ENCODE data around the gene CSNK1D. TPM values are rescaled to one million over a fixed set of nuclear protein-coding genes. Genes with fewer than 3 reads are reported as not detected.

CSNK1D gene
- total and polyA plus RNA-seq, 7 experiments from 2014 or later = 46.1 to 249 (median 170) TPM

DNA sequence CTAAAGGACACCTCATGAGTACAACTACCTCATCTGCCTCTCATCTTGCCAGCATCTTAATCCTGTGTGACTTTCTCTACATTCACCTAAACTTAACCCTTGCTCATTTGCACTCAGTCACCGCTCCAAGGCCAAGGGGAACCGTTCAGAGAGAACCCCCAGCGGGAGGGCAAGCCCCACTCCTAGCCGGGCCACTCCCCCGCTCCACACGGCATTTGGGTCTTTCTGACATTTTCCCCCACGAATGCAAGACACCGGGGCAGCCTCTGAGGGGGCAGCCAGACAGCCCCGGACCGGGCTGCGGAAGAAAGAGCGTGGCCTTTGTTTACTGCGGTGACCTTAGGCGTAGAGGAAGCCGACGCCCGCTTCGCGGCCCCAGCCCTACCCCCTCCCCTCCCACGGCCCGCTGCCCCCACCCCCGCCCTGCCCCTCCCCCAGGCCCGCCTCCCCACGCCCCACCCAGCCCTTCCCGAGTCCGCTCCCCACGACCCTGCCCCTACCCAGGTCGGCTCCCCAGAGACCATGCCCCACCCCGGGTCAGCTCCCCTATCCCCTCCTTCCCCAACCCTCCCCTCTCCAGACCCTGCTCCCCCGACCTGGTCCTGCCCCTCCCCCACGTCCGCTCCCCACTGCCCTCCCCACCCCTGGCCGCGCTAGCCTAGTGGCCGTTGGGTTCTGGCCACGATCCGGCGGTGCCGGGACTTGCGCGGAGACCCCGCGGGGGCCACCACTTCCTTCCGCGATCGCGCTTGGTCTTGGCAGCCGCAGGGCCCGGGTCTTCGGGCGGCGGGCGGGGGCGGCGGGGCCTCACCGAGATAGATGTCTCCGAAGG, 789 bp downstream of the CSNK1D start:
- Histone ChIP-seq H3K4me3 (ENCODE audit: low read length) (peak overlapping the region; percentile 60), H3K9me3 (ENCODE audit: control insufficient read depth in 2 of 3, low read length in 3 of 3) (no peaks in the 10 kb centered on the region), H3K27me3 (ENCODE audit: control insufficient read depth in 2 of 2, insufficient read depth in 2 of 2, low read length in 2 of 2) (no peaks in the 10 kb centered on the region), H3K36me3 (ENCODE audit: control insufficient read depth in 2 of 3, insufficient read depth in 3 of 3, low read length in 3 of 3) (peaks cover 5 to 29% (median 13%) of the 10 kb centered on the region in 3 experiments), H3K4me1 (ENCODE audit: control insufficient read depth in 2 of 2, insufficient read depth in 2 of 2, low read length in 2 of 2) (peaks cover 45 to 50% of the 10 kb centered on the region in 2 donors), H3K27ac (ENCODE audit: low read depth, low read length) (peak overlapping the region; percentile 97)
- ATAC-seq (peak; percentile 29), DNase-seq (peak in 8 of 9 donors; percentile 24 to 54 (median 47))
- Mint-ChIP-seq H3K27me3 (no peaks in the 10 kb centered on the region), H3K4me3 (peak overlapping the region; percentile 80 to 97 (median 93)), H3K9me3 (no peaks in the 10 kb centered on the region), H3K4me1 (peaks cover 44 to 53% (median 48%) of the 10 kb centered on the region in 7 donors), H3K36me3 (peaks cover 4 to 23% (median 10%) of the 10 kb centered on the region in 5 donors), H3K27ac (peak overlapping the region; percentile 92 to 99 (median 96))
- ChIA-PET CTCF (no interaction called here), POLR2A (interaction anchor here (1.0 to 4.5 kb wide), 5 partner anchors 20 to 36 kb away, joined by 3 to 32 read pairs (median 9); no protein-coding TSS in a partner anchor)
- intact Hi-C loops (cut with micrococcal nuclease) = loop anchor here (1.0 to 2.0 kb wide), 9 partner anchors 16 to 66 kb away; partner anchors contain the start of genes CD7 (in 1 of the 2) and SLC16A3 (in 1 of the 2)

DNA sequence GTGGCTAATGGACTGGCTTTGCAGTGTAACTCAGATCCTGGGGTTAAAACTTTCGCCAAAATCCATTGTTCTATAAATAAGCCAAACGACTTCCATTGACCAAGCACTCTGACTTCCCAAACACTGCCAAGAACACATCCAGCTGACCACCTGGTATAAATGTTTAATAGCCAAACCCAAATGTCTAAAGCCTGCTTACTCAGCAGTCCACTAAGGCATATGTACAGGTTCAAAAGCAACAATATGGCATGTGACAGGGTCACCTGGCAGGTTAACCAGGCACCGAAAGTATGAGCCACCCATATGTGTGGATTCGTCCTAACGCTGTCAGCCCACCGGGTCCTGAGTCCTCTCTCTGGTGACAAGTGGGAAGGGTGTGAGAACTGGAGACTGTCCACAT, 2.1 kb downstream of the CSNK1D start:
- no peak for DNase-seq
- Histone ChIP-seq H3K36me3 (ENCODE audit: control insufficient read depth in 2 of 3, insufficient read depth in 3 of 3, low read length in 3 of 3) (peaks cover 5 to 38% (median 13%) of the 10 kb centered on the region in 3 experiments), H3K27ac (ENCODE audit: low read depth, low read length) (peak overlapping the region; percentile 97), H3K4me1 (ENCODE audit: control insufficient read depth in 2 of 2, insufficient read depth in 2 of 2, low read length in 2 of 2) (peaks cover 46 to 55% of the 10 kb centered on the region in 2 donors), H3K27me3 (ENCODE audit: control insufficient read depth in 2 of 2, insufficient read depth in 2 of 2, low read length in 2 of 2) (no peaks in the 10 kb centered on the region), H3K4me3 (ENCODE audit: low read length) (no peak overlapping the region), H3K9me3 (ENCODE audit: control insufficient read depth in 2 of 3, low read length in 3 of 3) (no peaks in the 10 kb centered on the region)
- Mint-ChIP-seq H3K27me3 (no peaks in the 10 kb centered on the region), H3K9me3 (no peaks in the 10 kb centered on the region), H3K27ac (peak overlapping the region in 7 of 9 donors; percentile 78 to 94 (median 90)), H3K4me3 (peak overlapping the region; percentile 54 to 97 (median 88)), H3K36me3 (peaks cover 4 to 30% (median 14%) of the 10 kb centered on the region in 5 donors), H3K4me1 (peaks cover 46 to 65% (median 57%) of the 10 kb centered on the region in 7 donors)
- POLR2A ChIA-PET = interaction anchor here (0.6 to 1.2 kb wide), 2 partner anchors 20 to 32 kb away, joined by 3 read pairs; no protein-coding TSS in a partner anchor
- intact Hi-C loops (cut with micrococcal nuclease) = no loop called here
- CTCF ChIA-PET = interaction anchor here (1.2 kb wide), 1 partner anchor 27 kb away, joined by 3 read pairs; no protein-coding TSS in a partner anchor
- no peak for ATAC-seq

DNA sequence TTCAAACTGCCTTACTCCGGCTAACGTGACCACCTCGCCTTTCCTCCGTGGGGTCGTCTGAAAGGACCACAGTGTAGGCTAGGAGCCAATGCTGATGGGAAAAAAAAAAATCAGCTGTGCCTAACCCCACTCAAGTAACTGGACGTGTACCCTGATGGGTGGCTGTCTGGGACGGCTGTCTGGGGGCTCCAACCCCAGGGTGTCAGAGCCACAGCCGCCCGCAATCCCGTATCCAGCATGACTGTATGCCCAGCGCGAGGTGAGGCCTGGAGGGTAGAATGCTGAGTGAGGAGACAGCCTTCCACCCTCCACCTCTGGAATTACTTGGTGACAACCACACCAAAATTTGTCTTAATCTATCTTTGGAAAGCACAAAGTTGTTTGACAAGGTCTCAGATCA, 2.8 kb downstream of the CSNK1D start:
- Mint-ChIP-seq H3K27ac (peak overlapping the region; percentile 76 to 93 (median 90)), H3K36me3 (peaks cover 4 to 35% (median 15%) of the 10 kb centered on the region in 5 donors), H3K4me3 (peak overlapping the region; percentile 55 to 88 (median 74)), H3K27me3 (no peaks in the 10 kb centered on the region), H3K4me1 (peaks cover 46 to 70% (median 64%) of the 10 kb centered on the region in 7 donors), H3K9me3 (no peaks in the 10 kb centered on the region)
- Histone ChIP-seq H3K27me3 (ENCODE audit: control insufficient read depth in 2 of 2, insufficient read depth in 2 of 2, low read length in 2 of 2) (no peaks in the 10 kb centered on the region), H3K4me1 (ENCODE audit: control insufficient read depth in 2 of 2, insufficient read depth in 2 of 2, low read length in 2 of 2) (peaks cover 52 to 55% of the 10 kb centered on the region in 2 donors), H3K4me3 (ENCODE audit: low read length) (no peak overlapping the region), H3K36me3 (ENCODE audit: control insufficient read depth in 2 of 3, insufficient read depth in 3 of 3, low read length in 3 of 3) (peaks cover 5 to 45% (median 18%) of the 10 kb centered on the region in 3 experiments), H3K9me3 (ENCODE audit: control insufficient read depth in 2 of 3, low read length in 3 of 3) (no peaks in the 10 kb centered on the region), H3K27ac (ENCODE audit: low read depth, low read length) (peak overlapping the region; percentile 53)
- POLR2A ChIA-PET = interaction anchor here (0.6 to 1.6 kb wide), 2 partner anchors 9 to 32 kb away, joined by 3 to 4 read pairs; no protein-coding TSS in a partner anchor
- intact Hi-C loops (cut with micrococcal nuclease) = no loop called here
- DNase-seq (no peak), ATAC-seq (no peak)
- CTCF ChIA-PET = interaction anchor here (1.2 kb wide), 1 partner anchor 27 kb away, joined by 3 read pairs; no protein-coding TSS in a partner anchor

DNA sequence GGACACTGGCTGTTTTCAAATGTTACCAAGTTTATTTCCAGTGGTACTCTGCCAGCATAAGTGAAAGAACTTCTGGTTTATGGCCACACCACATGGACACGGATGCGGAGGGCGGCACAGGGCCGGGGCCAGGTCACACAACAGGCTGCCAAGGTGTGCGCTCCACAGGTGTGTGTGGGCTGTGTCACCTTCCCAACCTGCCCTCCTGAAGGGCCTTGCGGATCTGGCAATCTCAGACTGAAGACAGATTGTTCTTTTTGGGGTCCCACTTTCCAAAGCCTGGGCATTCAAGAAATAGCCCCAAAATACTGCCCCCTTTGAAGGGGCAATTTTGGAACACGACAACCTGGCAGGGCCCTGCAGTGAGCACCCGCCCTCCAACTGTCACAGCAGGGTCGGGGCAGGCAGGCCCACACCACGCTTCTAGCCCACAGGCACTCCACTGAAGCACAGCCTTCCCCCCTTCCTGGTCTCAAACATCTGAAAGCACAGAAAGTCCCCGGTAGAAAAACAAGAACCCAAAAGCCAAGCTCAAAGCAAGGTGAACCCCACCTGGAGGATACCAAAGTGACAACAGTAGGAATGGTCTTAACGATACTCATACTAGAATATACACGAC, 3.5 kb downstream of the CSNK1D start:
- DNase-seq = peak in 3 of 9 donors; percentile 10 to 38 (median 20)
- Mint-ChIP-seq H3K4me1 (peaks cover 45 to 71% (median 65%) of the 10 kb centered on the region in 7 donors), H3K27ac (peak overlapping the region; percentile 75 to 93 (median 90)), H3K36me3 (peaks cover 4 to 35% (median 17%) of the 10 kb centered on the region in 5 donors), H3K4me3 (peak overlapping the region; percentile 55 to 88 (median 74)), H3K27me3 (no peaks in the 10 kb centered on the region), H3K9me3 (no peaks in the 10 kb centered on the region)
- intact Hi-C loops (cut with micrococcal nuclease) = no loop called here
- peak overlapping the region; percentile 53 for H3K27ac ChIP-seq (ENCODE audit: low read depth, low read length)
- H3K36me3 ChIP-seq (ENCODE audit: control insufficient read depth in 2 of 3, insufficient read depth in 3 of 3, low read length in 3 of 3) = peaks cover 5 to 52% (median 24%) of the 10 kb centered on the region in 3 experiments
- H3K4me3 ChIP-seq (ENCODE audit: low read length) = no peak overlapping the region
- H3K9me3 ChIP-seq (ENCODE audit: control insufficient read depth in 2 of 3, low read length in 3 of 3) = no peaks in the 10 kb centered on the region
- no peak for ATAC-seq
- H3K27me3 ChIP-seq (ENCODE audit: control insufficient read depth in 2 of 2, insufficient read depth in 2 of 2, low read length in 2 of 2) = no peaks in the 10 kb centered on the region
- peaks cover 52 to 55% of the 10 kb centered on the region in 2 donors for H3K4me1 ChIP-seq (ENCODE audit: control insufficient read depth in 2 of 2, insufficient read depth in 2 of 2, low read length in 2 of 2)
- CTCF ChIA-PET = no interaction called here
- POLR2A ChIA-PET = interaction anchor here (1.0 to 2.6 kb wide), 4 partner anchors 22 to 69 kb away, joined by 3 to 6 read pairs (median 4); no protein-coding TSS in a partner anchor

DNA sequence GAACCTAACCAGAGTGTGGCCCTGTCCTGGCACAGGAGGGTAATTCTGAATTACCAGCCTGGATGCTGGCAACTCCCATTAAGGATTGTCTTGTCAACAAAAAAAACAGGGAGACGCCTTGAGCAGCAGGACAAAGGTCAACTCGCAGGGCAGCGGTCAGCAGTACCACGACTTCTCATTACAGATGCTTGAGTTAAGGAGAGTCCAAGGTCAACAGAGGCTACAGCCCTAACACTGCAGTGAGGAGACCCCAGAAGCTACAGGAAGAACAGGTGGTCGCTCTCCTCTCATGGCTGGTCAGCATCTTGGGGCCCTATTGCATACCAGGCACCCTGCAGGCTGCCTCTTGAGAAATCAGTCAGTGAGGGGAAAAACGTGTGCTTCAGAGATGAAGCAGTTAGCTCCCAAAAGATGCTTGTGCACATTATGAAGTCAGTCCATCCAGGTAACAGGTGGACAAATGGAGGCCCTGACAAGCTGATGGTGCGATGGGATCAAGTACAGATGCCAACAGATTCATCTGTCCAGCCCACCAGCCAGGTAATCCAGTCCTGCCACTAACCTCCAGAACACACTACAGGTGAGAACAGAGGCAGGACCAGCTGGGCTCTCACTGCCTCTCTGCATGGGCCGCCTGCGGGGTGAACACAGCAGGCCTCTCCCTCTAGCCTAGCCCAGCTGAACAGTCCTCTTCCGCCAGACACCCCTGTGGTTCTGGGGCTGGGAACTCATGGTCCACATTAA, 4.2 kb downstream of the CSNK1D start:
- Mint-ChIP-seq H3K27me3 (no peaks in the 10 kb centered on the region), H3K4me3 (peak overlapping the region; percentile 24 to 88 (median 74)), H3K36me3 (peaks cover 4 to 37% (median 17%) of the 10 kb centered on the region in 5 donors), H3K9me3 (no peaks in the 10 kb centered on the region), H3K4me1 (peaks cover 42 to 73% (median 65%) of the 10 kb centered on the region in 7 donors), H3K27ac (peak overlapping the region; percentile 6 to 93 (median 82))
- ATAC-seq = no peak
- ChIA-PET POLR2A (interaction anchor here (1.0 to 2.6 kb wide), 4 partner anchors 23 to 68 kb away, joined by 3 to 6 read pairs (median 4); no protein-coding TSS in a partner anchor), CTCF (no interaction called here)
- Histone ChIP-seq H3K27ac (ENCODE audit: low read depth, low read length) (peak overlapping the region; percentile 53), H3K4me1 (ENCODE audit: control insufficient read depth in 2 of 2, insufficient read depth in 2 of 2, low read length in 2 of 2) (peaks cover 52 to 55% of the 10 kb centered on the region in 2 donors), H3K9me3 (ENCODE audit: control insufficient read depth in 2 of 3, low read length in 3 of 3) (no peaks in the 10 kb centered on the region), H3K36me3 (ENCODE audit: control insufficient read depth in 2 of 3, insufficient read depth in 3 of 3, low read length in 3 of 3) (peaks cover 5 to 59% (median 27%) of the 10 kb centered on the region in 3 experiments), H3K27me3 (ENCODE audit: control insufficient read depth in 2 of 2, insufficient read depth in 2 of 2, low read length in 2 of 2) (no peaks in the 10 kb centered on the region), H3K4me3 (ENCODE audit: low read length) (no peak overlapping the region)
- no peak for DNase-seq
- intact Hi-C loops (cut with micrococcal nuclease) = no loop called here
